ENCODE data around the gene GALP. TPM values are rescaled to one million over a fixed set of nuclear protein-coding genes. Genes with fewer than 3 reads are reported as not detected.
"Not testable (repeated sequence)": the region's sequence is repeated elsewhere in the genome, so short reads cannot be mapped to it uniquely, and the experiment has no call there.

Gene GALP
- total RNA-seq, 1 donor from 2014 or later, result not detected

DNA sequence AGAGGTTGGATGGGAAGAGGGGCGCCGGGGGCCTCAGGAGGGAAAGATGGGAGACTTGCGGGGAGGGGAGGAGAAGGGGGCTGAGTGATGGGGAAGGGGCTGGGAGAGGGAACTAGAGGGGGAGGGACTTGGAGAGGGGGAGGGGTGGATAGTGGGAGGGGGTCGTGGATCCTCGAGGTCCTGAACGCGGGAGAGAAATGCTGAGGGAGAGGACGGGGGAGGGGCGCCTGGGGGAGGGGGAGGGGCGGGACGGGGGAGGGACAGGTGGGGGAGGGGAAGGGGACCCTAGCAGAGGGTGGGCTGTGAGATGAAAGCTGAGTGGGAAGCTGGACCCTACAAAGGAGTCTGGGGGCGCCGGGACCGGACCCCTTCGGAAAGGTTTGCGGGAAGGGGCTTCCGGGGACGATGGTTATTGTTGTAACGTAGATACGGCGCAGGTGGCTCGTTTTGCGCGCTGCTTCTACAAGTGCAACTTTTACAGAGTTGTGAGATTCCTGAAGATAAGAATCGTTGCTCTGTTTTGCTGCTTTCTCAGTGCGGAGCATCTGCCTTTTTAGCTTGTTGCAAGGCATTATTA, 34.3 kb upstream of the GALP start:
- DNase-seq (ENCODE audit: low spot score), result peak; percentile 18
- H3K27ac Mint-ChIP-seq, result peak overlapping the region; percentile 84
- peaks cover 37% of the 10 kb centered on the region for H3K4me1 Mint-ChIP-seq (ENCODE audit: low read depth)
- peak overlapping the region; percentile 82 for H3K4me3 Mint-ChIP-seq
- intact Hi-C loops (cut with micrococcal nuclease), result loop anchor here (1.0 to 5.0 kb wide), 10 partner anchors 20 to 1677 kb away; partner anchors contain the start of genes EPN1, PPP1R12C, RDH13 and U2AF2
- H3K27me3 Mint-ChIP-seq (ENCODE audit: insufficient read depth), result no peaks in the 10 kb centered on the region
- no peaks in the 10 kb centered on the region for H3K9me3 Mint-ChIP-seq
- peaks cover 2% of the 10 kb centered on the region for H3K36me3 Mint-ChIP-seq (ENCODE audit: low read depth)

GRCh38 chr19:56142087-56142787, 33.6 kb upstream of the GALP start:
- Mint-ChIP-seq H3K27me3 (ENCODE audit: insufficient read depth) (no peaks in the 10 kb centered on the region), H3K9me3 (no peaks in the 10 kb centered on the region), H3K36me3 (ENCODE audit: low read depth) (peaks cover 2% of the 10 kb centered on the region), H3K4me1 (ENCODE audit: low read depth) (peaks cover 37% of the 10 kb centered on the region), H3K27ac (peak overlapping the region; percentile 81), H3K4me3 (peak overlapping the region; percentile 82)
- intact Hi-C loops (cut with micrococcal nuclease), result loop anchor here (5.0 kb wide), 1 partner anchor 1080 kb away; the partner anchor contains the start of gene RDH13
- no peak for DNase-seq (ENCODE audit: low spot score)

DNA sequence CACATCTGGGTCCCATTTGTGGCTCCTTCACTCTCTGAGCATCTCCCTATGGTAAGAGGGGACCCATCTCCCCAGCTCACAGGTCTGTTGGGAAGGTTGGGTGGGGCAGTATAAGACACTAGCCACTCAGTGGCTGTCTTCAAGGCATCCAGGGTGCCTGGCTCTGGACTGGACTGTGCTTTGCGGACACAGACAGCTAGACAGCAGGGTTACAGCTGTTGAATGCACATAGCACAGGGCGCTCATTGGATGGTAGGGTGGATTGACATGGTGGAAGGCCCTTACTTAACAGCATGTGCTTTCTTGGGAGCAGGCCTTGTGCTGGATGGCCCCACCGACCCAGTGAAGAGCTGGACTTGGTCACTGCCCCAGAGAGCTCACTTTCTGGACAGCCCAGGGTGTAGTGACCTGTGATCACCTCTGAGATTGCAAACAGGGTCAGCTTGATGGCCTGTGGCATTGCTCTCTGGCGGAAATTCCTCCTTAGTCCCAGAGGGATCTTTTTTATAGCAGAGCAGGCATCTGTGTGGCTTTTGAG, 32.8 kb upstream of the GALP start:
- no peaks in the 10 kb centered on the region for H3K9me3 Mint-ChIP-seq
- H3K27ac Mint-ChIP-seq, result no peak overlapping the region
- H3K27me3 Mint-ChIP-seq (ENCODE audit: insufficient read depth), result no peaks in the 10 kb centered on the region
- peaks cover 37% of the 10 kb centered on the region for H3K4me1 Mint-ChIP-seq (ENCODE audit: low read depth)
- intact Hi-C loops (cut with micrococcal nuclease), result loop anchor here (5.0 kb wide), 1 partner anchor 1081 kb away; the partner anchor contains the start of gene RDH13
- DNase-seq (ENCODE audit: low spot score), result no peak
- peak overlapping the region; percentile 82 for H3K4me3 Mint-ChIP-seq
- peaks cover 2% of the 10 kb centered on the region for H3K36me3 Mint-ChIP-seq (ENCODE audit: low read depth)

DNA sequence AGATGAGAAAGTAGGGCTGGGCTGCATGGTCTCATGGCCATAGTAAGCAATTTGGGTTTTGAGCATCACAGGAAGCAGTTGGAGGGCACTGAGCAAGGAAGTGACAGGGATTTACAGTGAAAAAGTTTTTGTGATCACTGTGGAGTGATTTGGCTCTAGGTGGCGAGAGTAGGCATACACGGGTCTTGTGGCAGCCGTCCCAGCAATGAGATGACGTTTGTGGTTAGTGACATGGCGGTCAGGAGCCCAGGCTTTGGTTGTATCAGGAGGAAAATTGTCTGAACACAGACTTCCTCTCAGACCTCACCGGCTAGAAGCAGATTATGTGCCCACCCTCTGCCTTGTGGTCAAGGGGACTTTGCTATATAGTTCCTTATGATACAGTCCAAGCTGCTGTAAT, 31.4 kb upstream of the GALP start:
- Mint-ChIP-seq H3K4me3 (no peak overlapping the region), H3K9me3 (no peaks in the 10 kb centered on the region), H3K27ac (no peak overlapping the region), H3K4me1 (ENCODE audit: low read depth) (peaks cover 37% of the 10 kb centered on the region), H3K36me3 (ENCODE audit: low read depth) (peaks cover 7% of the 10 kb centered on the region), H3K27me3 (ENCODE audit: insufficient read depth) (no peaks in the 10 kb centered on the region)
- intact Hi-C loops (cut with micrococcal nuclease), result loop anchor here (5.0 kb wide), 1 partner anchor 1082 kb away; the partner anchor contains the start of gene RDH13
- DNase-seq (ENCODE audit: low spot score), result no peak

GRCh38 chr19:56144831-56145230, 31.0 kb upstream of the GALP start:
- DNase-seq (ENCODE audit: low spot score), result no peak
- Mint-ChIP-seq H3K4me3 (no peak overlapping the region), H3K27ac (no peak overlapping the region), H3K9me3 (no peaks in the 10 kb centered on the region), H3K27me3 (ENCODE audit: insufficient read depth) (no peaks in the 10 kb centered on the region), H3K36me3 (ENCODE audit: low read depth) (peaks cover 11% of the 10 kb centered on the region), H3K4me1 (ENCODE audit: low read depth) (peaks cover 33% of the 10 kb centered on the region)
- intact Hi-C loops (cut with micrococcal nuclease), result loop anchor here (5.0 kb wide), 1 partner anchor 1083 kb away; the partner anchor contains the start of gene RDH13

- intact Hi-C loops (cut with micrococcal nuclease), result no loop called here
- Mint-ChIP-seq H3K27ac (no peak overlapping the region), H3K36me3 (ENCODE audit: low read depth) (peaks cover 17% of the 10 kb centered on the region), H3K9me3 (no peaks in the 10 kb centered on the region), H3K4me3 (no peak overlapping the region), H3K4me1 (ENCODE audit: low read depth) (peaks cover 31% of the 10 kb centered on the region), H3K27me3 (ENCODE audit: insufficient read depth) (no peaks in the 10 kb centered on the region)
- DNase-seq (ENCODE audit: low spot score), result no peak
Measured at GRCh38 chr19:56145698-56146097, 30.1 kb upstream of the GALP start.

- H3K36me3 Mint-ChIP-seq (ENCODE audit: low read depth), result peaks cover 17% of the 10 kb centered on the region
- H3K4me1 Mint-ChIP-seq (ENCODE audit: low read depth), result peaks cover 29% of the 10 kb centered on the region
- intact Hi-C loops (cut with micrococcal nuclease), result no loop called here
- DNase-seq (ENCODE audit: low spot score), result no peak
- H3K4me3 Mint-ChIP-seq, result no peak overlapping the region
- H3K27ac Mint-ChIP-seq, result no peak overlapping the region
- no peaks in the 10 kb centered on the region for H3K27me3 Mint-ChIP-seq (ENCODE audit: insufficient read depth)
- no peaks in the 10 kb centered on the region for H3K9me3 Mint-ChIP-seq
Measured at GRCh38 chr19:56146904-56147303, 28.9 kb upstream of the GALP start.

- Mint-ChIP-seq H3K27me3 (ENCODE audit: insufficient read depth) (no peaks in the 10 kb centered on the region), H3K36me3 (ENCODE audit: low read depth) (peaks cover 17% of the 10 kb centered on the region), H3K4me1 (ENCODE audit: low read depth) (peaks cover 25% of the 10 kb centered on the region), H3K9me3 (no peaks in the 10 kb centered on the region), H3K4me3 (no peak overlapping the region), H3K27ac (no peak overlapping the region)
- intact Hi-C loops (cut with micrococcal nuclease), result no loop called here
- no peak for DNase-seq (ENCODE audit: low spot score)
Measured at GRCh38 chr19:56147307-56147706, 28.5 kb upstream of the GALP start.

- H3K27ac Mint-ChIP-seq, result no peak overlapping the region
- no peak for DNase-seq (ENCODE audit: low spot score)
- intact Hi-C loops (cut with micrococcal nuclease), result no loop called here
Measured at GRCh38 chr19:56148096-56148495, 27.7 kb upstream of the GALP start.

GRCh38 chr19:56148955-56149655, 26.7 kb upstream of the GALP start:
- H3K9me3 Mint-ChIP-seq; H3K4me3 Mint-ChIP-seq; H3K27ac Mint-ChIP-seq; intact Hi-C loops (cut with micrococcal nuclease); H3K27me3 Mint-ChIP-seq (ENCODE audit: insufficient read depth); DNase-seq (ENCODE audit: low spot score): not testable (repeated sequence)
- Mint-ChIP-seq H3K36me3 (ENCODE audit: low read depth) (peaks cover 19% of the 10 kb centered on the region), H3K4me1 (ENCODE audit: low read depth) (peaks cover 18% of the 10 kb centered on the region)

More at GRCh38 chr19:56148096-56148495, 27.7 kb upstream of the GALP start:
- peaks cover 17% of the 10 kb centered on the region for H3K4me1 Mint-ChIP-seq (ENCODE audit: low read depth)
- peaks cover 17% of the 10 kb centered on the region for H3K36me3 Mint-ChIP-seq (ENCODE audit: low read depth)
- H3K4me3 Mint-ChIP-seq, result no peak overlapping the region
- H3K27me3 Mint-ChIP-seq (ENCODE audit: insufficient read depth), result no peaks in the 10 kb centered on the region
- H3K9me3 Mint-ChIP-seq, result no peaks in the 10 kb centered on the region

DNA sequence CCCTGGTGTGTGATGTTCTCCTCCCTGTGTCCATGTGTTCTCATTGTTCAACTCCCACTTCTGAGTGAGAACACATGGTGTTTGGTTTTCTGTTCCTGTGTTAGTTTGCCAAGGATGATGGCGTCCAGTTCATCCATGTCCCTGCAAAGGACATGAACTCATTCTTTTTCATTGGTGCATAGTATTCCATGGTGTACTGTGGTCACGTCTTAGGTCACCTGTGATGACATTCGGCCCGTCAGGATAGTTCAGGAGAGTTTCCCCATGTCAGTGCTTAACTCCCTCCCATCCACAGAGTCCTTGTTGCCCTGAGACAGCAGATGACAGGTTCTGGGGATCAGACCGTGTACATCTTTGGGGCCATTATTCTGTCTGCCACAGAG, 26.2 kb upstream of the GALP start:
- Mint-ChIP-seq H3K36me3 (ENCODE audit: low read depth) (peaks cover 19% of the 10 kb centered on the region), H3K4me1 (ENCODE audit: low read depth) (peaks cover 15% of the 10 kb centered on the region), H3K4me3 (no peak overlapping the region), H3K27me3 (ENCODE audit: insufficient read depth) (no peaks in the 10 kb centered on the region), H3K27ac (no peak overlapping the region), H3K9me3 (no peaks in the 10 kb centered on the region)
- intact Hi-C loops (cut with micrococcal nuclease), result no loop called here
- DNase-seq (ENCODE audit: low spot score), result no peak

GRCh38 chr19:56150358-56150757, 25.4 kb upstream of the GALP start:
- H3K36me3 Mint-ChIP-seq (ENCODE audit: low read depth), result peaks cover 22% of the 10 kb centered on the region
- DNase-seq (ENCODE audit: low spot score), result no peak
- H3K4me1 Mint-ChIP-seq (ENCODE audit: low read depth), result peaks cover 15% of the 10 kb centered on the region
- H3K27me3 Mint-ChIP-seq (ENCODE audit: insufficient read depth), result no peaks in the 10 kb centered on the region
- no peak overlapping the region for H3K4me3 Mint-ChIP-seq
- intact Hi-C loops (cut with micrococcal nuclease), result no loop called here
- H3K9me3 Mint-ChIP-seq, result no peaks in the 10 kb centered on the region
- H3K27ac Mint-ChIP-seq, result no peak overlapping the region

DNA sequence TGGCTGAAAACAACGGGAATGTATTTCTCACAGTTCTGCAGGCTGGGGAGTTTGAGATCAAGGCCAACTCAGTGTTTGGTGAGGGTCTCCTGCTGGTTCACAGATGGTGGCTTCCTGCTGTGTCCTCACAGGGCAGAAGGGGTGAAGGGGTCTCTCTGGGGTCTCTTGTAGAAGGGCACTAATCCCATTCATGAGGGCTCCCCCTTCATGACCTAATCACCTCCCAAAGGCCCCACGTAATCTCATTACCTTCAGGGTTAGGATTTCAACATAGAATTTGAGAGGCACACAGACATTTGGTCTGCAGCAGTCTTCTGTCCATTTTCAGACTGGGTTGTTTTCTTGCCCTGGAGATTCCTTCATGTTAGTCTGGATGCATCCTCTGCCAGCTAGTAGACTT, 23.2 kb upstream of the GALP start:
- Mint-ChIP-seq H3K36me3 (ENCODE audit: low read depth) (peaks cover 30% of the 10 kb centered on the region), H3K9me3 (no peaks in the 10 kb centered on the region), H3K27ac (no peak overlapping the region), H3K4me3 (no peak overlapping the region), H3K27me3 (ENCODE audit: insufficient read depth) (no peaks in the 10 kb centered on the region), H3K4me1 (ENCODE audit: low read depth) (peaks cover 15% of the 10 kb centered on the region)
- no peak for DNase-seq (ENCODE audit: low spot score)
- intact Hi-C loops (cut with micrococcal nuclease), result no loop called here
